B cell (primary cell): ENCODE data around the gene GNG7. TPM values are rescaled to one million over a fixed set of nuclear protein-coding genes. Genes with fewer than 3 reads are reported as not detected.

ENCODE experiments used
- ATAC-seq: fragments of 200-7000 bp; cut with Tn5 transposase; one replicate; pipeline ENCODE4 v1.10.0; 2021; ENCODE audit warnings: low read depth, mild to moderate bottlenecking, moderate number of reproducible peaks, moderate library complexity
- CTCF ChIA-PET: fragments of 350-600 bp; sonication (Branson Sonifier 250); formaldehyde crosslinking; loops from one replicate; lab custom pipeline; 2021; ENCODE audit warnings: antibody characterized with exemption, inconsistent platforms; lab: Charles Lee
- POLR2A ChIA-PET: fragments of 350-600 bp; sonication (Branson Sonifier 250); formaldehyde crosslinking; loops from one replicate; lab custom pipeline; 2021; ENCODE audit warnings: antibody characterized with exemption; lab: Charles Lee
- DNase-seq: peaks from one replicate; pipeline ENCODE4 v3.0.0; 2013
- H2AFZ ChIP-seq: 2 replicates; pipeline ENCODE4 v1.6.1; 2012; ENCODE audit warnings: mild to moderate bottlenecking, low read depth, low read length; ENCODE audit not compliant: insufficient read depth, poor library complexity, severe bottlenecking
- H3K27ac ChIP-seq, 2 donors: 1 replicate in 1 of 2; 2 replicates in 1 of 2; pipeline ENCODE4 v1.5.1; 2012 to 2013; ENCODE audit warnings: low read length in 2 of 2, mild to moderate bottlenecking in 2 of 2, moderate library complexity in 1 of 2
- H3K27me3 ChIP-seq, 4 experiments: fragments of 200-600 bp in 1 of 4; sonication (generic) in 1 of 4; replicated peaks in 1 of 4; 1 replicate in 2 of 4; 2 replicates in 2 of 4; pipeline versions ENCODE4 v1.6.1 to v1.7.0; 2013 to 2016; ENCODE audit warnings: low read length in 3 of 4, mild to moderate bottlenecking in 2 of 4, mixed read lengths in 1 of 4, moderate library complexity in 1 of 4; ENCODE audit not compliant: insufficient read depth in 4 of 4, control insufficient read depth in 3 of 4; ENCODE audit errors: control extremely low read depth in 1 of 4
- H3K36me3 ChIP-seq, 2 experiments: replicated peaks in 1 of 2; 1 replicate in 1 of 2; 2 replicates in 1 of 2; pipeline versions ENCODE4 v1.6.1 to v1.7.1; 2013; ENCODE audit warnings: low read length in 1 of 2; ENCODE audit not compliant: insufficient read depth in 2 of 2, control insufficient read depth in 1 of 2; ENCODE audit errors: control extremely low read depth in 1 of 2, extremely low read depth in 1 of 2
- H3K4me1 ChIP-seq, 2 donors: fragments of 200-600 bp in 1 of 2; sonication (generic) in 1 of 2; 1 replicate in 1 of 2; 2 replicates in 1 of 2; pipeline versions ENCODE4 v1.5.1 to v1.6.1; 2013 to 2017; ENCODE audit warnings: low read length in 2 of 2; ENCODE audit not compliant: control insufficient read depth in 2 of 2, insufficient read depth in 2 of 2
- H3K4me2 ChIP-seq: replicated peaks from 2 replicates; pipeline ENCODE3; 2012; ENCODE audit warnings: mild to moderate bottlenecking, low read depth, low read length; ENCODE audit not compliant: poor library complexity, severe bottlenecking
- H3K4me3 ChIP-seq, 5 experiments: fragments of 200-600 bp in 1 of 5; sonication (generic) in 1 of 5; 1 replicate in 3 of 5; 2 replicates in 2 of 5; pipeline versions ENCODE4 v1.5.1 to v1.7.0; 2011 to 2016; ENCODE audit warnings: low read length in 4 of 5, mild to moderate bottlenecking in 4 of 5, low read depth in 2 of 5, control low read depth in 1 of 5, moderate library complexity in 1 of 5; ENCODE audit not compliant: insufficient read depth in 1 of 5; ENCODE audit errors: control extremely low read depth in 1 of 5, extremely low read depth in 1 of 5
- H3K79me2 ChIP-seq: fragments of 200-600 bp; sonication (generic); one replicate; pipeline ENCODE4 v1.6.0; 2016; ENCODE audit warnings: low read length; ENCODE audit not compliant: control insufficient read depth, insufficient read depth
- H3K9ac ChIP-seq: fragments of 200-600 bp; sonication (generic); 2 replicates; pipeline ENCODE4 v1.6.1; 2017; ENCODE audit warnings: mild to moderate bottlenecking, low read length, moderate library complexity
- H3K9me3 ChIP-seq, 3 donors: one replicate each; pipeline versions ENCODE4 v1.6.1 to v1.7.1; 2013; ENCODE audit warnings: low read length in 2 of 3; ENCODE audit not compliant: control insufficient read depth in 2 of 3, insufficient read depth in 1 of 3; ENCODE audit errors: control extremely low read depth in 1 of 3
- H4K20me1 ChIP-seq: 2 replicates; pipeline ENCODE4 v1.6.0; 2012; ENCODE audit warnings: mild to moderate bottlenecking, low read length; ENCODE audit not compliant: insufficient read depth, control insufficient read depth, poor library complexity, severe bottlenecking
- H3K27ac Mint-ChIP-seq: one replicate; pipeline ENCODE4 v1.8.0; 2021; ENCODE audit warnings: mixed read lengths
- H3K27me3 Mint-ChIP-seq: one replicate; pipeline ENCODE4 v1.8.0; 2021; ENCODE audit warnings: mixed read lengths
- H3K4me1 Mint-ChIP-seq: one replicate; pipeline ENCODE4 v1.8.0; 2021; ENCODE audit warnings: mixed read lengths
- H3K4me3 Mint-ChIP-seq: one replicate; pipeline ENCODE4 v1.8.0; 2021; ENCODE audit warnings: mixed read lengths
- H3K9me3 Mint-ChIP-seq: one replicate; pipeline ENCODE4 v1.8.0; 2022; ENCODE audit warnings: mixed read lengths; ENCODE audit not compliant: insufficient read depth
- CTCF ChIP-seq: fragments of 200-600 bp; IDR thresholded peaks from one replicate; pipeline ENCODE4 v1.8.0; 2022; ENCODE audit warnings: antibody characterized with exemption, mild to moderate bottlenecking
- EZH2 ChIP-seq: IDR thresholded peaks from 2 replicates; pipeline ENCODE4 v1.6.1; 2012; ENCODE audit warnings: borderline replicate concordance, low read depth, mild to moderate bottlenecking, moderate library complexity, low read length; ENCODE audit not compliant: insufficient read depth, poor library complexity, severe bottlenecking
- WGBS: methylation state at CpG from one replicate; pipeline ENCODE4 v1.1.5; 2013; ENCODE audit warnings: missing lambda C conversion rate; ENCODE audit not compliant: insufficient coverage; 5-methylcytosine and 5-hydroxymethylcytosine counted together
- intact Hi-C: fragments of 100-400 bp; cut with micrococcal nuclease; formaldehyde crosslinking; loops from one replicate; pipeline ENCODE4 v1.10.0; 2022
- polyA plus RNA-seq: library from polyadenylated mRNA; depleted of rRNA; stranded (reverse); fragments of >200 nt; gene quantifications from 2 replicates; pipeline ENCODE4 v1.2.3, GENCODE V29; 2012
- total RNA-seq, 2 donors: library from RNA; stranded (reverse); fragments of 120-200 nt in 1 of 2; gene quantifications; 1 replicate in 1 of 2; 2 replicates in 1 of 2; pipeline versions ENCODE4 v1.2.3 to v1.2.4, GENCODE V29; 2013 to 2022

The GNG7 gene
- total and polyA plus RNA-seq, 2 donors (not counting 1 experiment from before 2014, with no cell fraction given): 76.3 to 153 TPM

DNA sequence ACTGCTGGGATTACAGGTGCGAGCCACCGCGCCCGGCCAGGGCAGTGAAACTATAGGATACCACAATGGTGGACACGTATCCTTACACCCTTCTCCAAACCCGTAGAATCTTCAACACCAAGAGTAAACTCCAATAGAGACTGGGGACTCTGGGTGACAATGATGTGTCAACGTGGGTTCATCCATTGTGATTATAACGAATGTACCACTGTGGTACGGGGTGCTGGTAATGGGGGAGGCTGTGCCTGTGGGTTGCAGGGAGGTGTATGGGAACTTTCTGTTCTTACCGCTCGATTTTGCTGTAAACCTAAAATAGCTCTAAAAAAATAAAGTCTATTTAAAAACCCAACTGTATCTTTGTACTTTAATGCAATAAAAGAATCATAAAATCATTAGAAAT lies 11.6 kb downstream of the GNG7 start:
- POLR2A ChIA-PET: no interaction called here
- no peak for TF ChIP-seq EZH2
- no peak for TF ChIP-seq CTCF
- H3K9ac ChIP-seq: no peak overlapping the region
- Mint-ChIP-seq H3K27ac (peak overlapping the region; percentile 41), H3K4me1 (peaks cover 53% of the 10 kb centered on the region), H3K9me3 (no peaks in the 10 kb centered on the region), H3K27me3 (no peaks in the 10 kb centered on the region), H3K4me3 (no peak overlapping the region)
- CTCF ChIA-PET: interaction anchor here (0.7 to 0.8 kb wide), 3 partner anchors 19 to 59 kb away, joined by 3 to 4 read pairs (median 3); no protein-coding TSS in a partner anchor
- peaks cover 100% of the 10 kb centered on the region for H3K79me2 ChIP-seq
- 100% methylated on average over 4 of the region's 11 CpGs for WGBS
- no peak overlapping the region for H3K4me2 ChIP-seq
- DNase-seq: peak; percentile 17
- no peak overlapping the region for H2AFZ ChIP-seq
- no peaks in the 10 kb centered on the region for H3K27me3 ChIP-seq
- intact Hi-C loops: no loop called here
- H3K4me1 ChIP-seq: peaks cover 27 to 43% of the 10 kb centered on the region in 2 donors
- H3K4me3 ChIP-seq: no peak overlapping the region
- H3K9me3 ChIP-seq: no peaks in the 10 kb centered on the region
- peak overlapping the region in 1 of 2 donors; percentile 2 for H3K27ac ChIP-seq
- H4K20me1 ChIP-seq: peaks cover 51% of the 10 kb centered on the region
- ATAC-seq: no peak
- peaks cover 0 to 25% of the 10 kb centered on the region in 2 experiments for H3K36me3 ChIP-seq

DNA sequence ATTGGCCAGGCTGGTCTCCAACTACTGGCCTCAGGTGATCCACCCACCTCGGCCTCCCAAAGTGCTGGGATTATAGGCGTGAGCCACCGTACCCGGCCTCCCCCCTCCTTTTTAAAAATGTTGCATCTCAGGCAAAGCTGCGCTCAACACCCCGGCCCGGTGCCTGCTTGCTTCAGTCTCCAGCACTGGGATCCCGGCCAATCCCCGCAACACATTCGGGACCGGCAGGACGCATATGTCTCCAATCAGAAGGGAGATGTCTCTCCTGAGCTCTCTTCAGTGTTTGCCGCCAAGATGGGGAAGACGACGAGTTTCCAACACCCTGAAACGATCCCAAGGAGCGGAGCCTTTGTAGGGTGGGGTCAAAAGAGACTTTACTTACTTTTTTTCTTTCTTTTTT lies 16.1 kb downstream of the GNG7 start:
- H3K4me1 Mint-ChIP-seq: peaks cover 45% of the 10 kb centered on the region
- no peak overlapping the region for H3K4me3 ChIP-seq
- H3K9me3 Mint-ChIP-seq: no peaks in the 10 kb centered on the region
- 86% methylated on average over 4 of the region's 17 CpGs for WGBS
- H2AFZ ChIP-seq: no peak overlapping the region
- H3K27me3 ChIP-seq: no peaks in the 10 kb centered on the region
- DNase-seq: peak; percentile 23
- H3K4me2 ChIP-seq: no peak overlapping the region
- peaks cover 32% of the 10 kb centered on the region for H4K20me1 ChIP-seq
- no peak for TF ChIP-seq CTCF
- H3K4me3 Mint-ChIP-seq: peak overlapping the region; percentile 23
- peaks cover 18 to 43% of the 10 kb centered on the region in 2 donors for H3K4me1 ChIP-seq
- H3K9ac ChIP-seq: no peak overlapping the region
- ATAC-seq: no peak
- H3K9me3 ChIP-seq: peaks cover 0 to 15% (median 3%) of the 10 kb centered on the region in 3 donors
- intact Hi-C loops: no loop called here
- peak overlapping the region in 1 of 2 donors; percentile 74 for H3K27ac ChIP-seq
- ChIA-PET POLR2A (interaction anchor here (0.7 kb wide), 4 partner anchors 32 to 1854 kb away, joined by 3 to 5 read pairs (median 5); no protein-coding TSS in a partner anchor), CTCF (interaction anchor here (0.9 to 1.4 kb wide), 6 partner anchors 12 to 63 kb away, joined by 3 to 4 read pairs (median 4); no protein-coding TSS in a partner anchor)
- peaks cover 97% of the 10 kb centered on the region for H3K79me2 ChIP-seq
- H3K27me3 Mint-ChIP-seq: no peaks in the 10 kb centered on the region
- H3K27ac Mint-ChIP-seq: peak overlapping the region; percentile 79
- H3K36me3 ChIP-seq: peaks cover 1 to 37% of the 10 kb centered on the region in 2 experiments
